Measurements from ENCODE around the gene CPTP. TPM values are rescaled to one million over a fixed set of nuclear protein-coding genes. Genes with fewer than 3 reads are reported as not detected.

Gene CPTP
- total RNA-seq, 4 donors from 2014 or later: 15.4 to 44.9 (median 31.5) TPM

DNA sequence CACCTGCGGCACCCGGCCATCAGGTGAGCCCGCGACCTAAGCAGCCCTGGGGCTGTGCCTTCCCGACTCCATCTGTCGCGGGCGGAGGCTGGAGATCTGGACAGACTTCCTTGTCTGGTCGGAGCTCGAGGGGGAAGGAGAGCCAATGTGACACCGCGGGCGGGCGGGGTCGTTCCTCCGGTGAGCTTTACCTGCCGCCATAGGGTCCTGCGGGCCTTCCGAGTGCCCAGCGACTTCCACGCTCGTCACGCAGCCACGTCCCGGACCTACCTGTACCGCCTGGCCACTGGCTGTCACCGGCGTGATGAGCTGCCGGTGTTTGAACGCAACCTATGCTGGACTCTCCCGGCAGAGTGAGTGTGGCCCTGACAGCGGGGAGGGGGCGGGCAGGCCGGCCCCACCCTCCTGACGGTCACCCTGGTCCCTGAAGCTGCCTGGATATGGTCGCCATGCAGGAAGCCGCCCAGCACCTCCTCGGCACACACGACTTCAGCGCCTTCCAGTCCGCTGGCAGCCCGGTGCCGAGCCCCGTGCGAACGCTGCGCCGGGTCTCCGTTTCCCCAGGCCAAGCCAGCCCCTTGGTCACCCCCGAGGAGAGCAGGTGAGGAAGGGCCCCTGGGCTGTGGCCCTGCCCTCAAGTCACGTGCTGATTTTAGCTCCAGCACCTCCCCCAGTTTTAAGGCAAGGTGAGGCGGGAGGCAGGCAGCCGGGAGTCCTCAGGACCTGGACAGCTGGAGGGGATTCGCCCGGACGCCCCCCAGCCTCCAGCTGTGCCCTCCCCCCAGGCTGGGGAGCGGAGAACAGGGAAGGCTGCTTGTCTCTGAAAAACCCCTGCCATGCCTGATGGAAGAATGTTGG is 15.1 kb upstream of the CPTP start:
- DNase-seq (ENCODE audit: extremely low spot score): no peak
- Histone ChIP-seq H3K27ac (replicated peaks in 1 of 4) (peak overlapping the region; percentile 83 to 96 (median 94)), H3K9me3 (no peaks in the 10 kb centered on the region), H3K27me3 (no peaks in the 10 kb centered on the region), H3K4me3 (peak overlapping the region; percentile 67 to 91 (median 81)), H3K36me3 (peaks cover 36 to 49% (median 46%) of the 10 kb centered on the region in 4 donors), H3K4me1 (peaks cover 39 to 51% (median 46%) of the 10 kb centered on the region in 4 donors)
- intact Hi-C loops (cut with DNase I): no loop called here
- no peak for TF ChIP-seq EP300 (IDR thresholded peaks at IDR 0.05)
- TF ChIP-seq POLR2A (IDR thresholded peaks at IDR 0.05; ENCODE audit: low read depth): no peak
- TF ChIP-seq POLR2AphosphoS5 (IDR thresholded peaks at IDR 0.05): no peak
- TF ChIP-seq, protein P1, sequence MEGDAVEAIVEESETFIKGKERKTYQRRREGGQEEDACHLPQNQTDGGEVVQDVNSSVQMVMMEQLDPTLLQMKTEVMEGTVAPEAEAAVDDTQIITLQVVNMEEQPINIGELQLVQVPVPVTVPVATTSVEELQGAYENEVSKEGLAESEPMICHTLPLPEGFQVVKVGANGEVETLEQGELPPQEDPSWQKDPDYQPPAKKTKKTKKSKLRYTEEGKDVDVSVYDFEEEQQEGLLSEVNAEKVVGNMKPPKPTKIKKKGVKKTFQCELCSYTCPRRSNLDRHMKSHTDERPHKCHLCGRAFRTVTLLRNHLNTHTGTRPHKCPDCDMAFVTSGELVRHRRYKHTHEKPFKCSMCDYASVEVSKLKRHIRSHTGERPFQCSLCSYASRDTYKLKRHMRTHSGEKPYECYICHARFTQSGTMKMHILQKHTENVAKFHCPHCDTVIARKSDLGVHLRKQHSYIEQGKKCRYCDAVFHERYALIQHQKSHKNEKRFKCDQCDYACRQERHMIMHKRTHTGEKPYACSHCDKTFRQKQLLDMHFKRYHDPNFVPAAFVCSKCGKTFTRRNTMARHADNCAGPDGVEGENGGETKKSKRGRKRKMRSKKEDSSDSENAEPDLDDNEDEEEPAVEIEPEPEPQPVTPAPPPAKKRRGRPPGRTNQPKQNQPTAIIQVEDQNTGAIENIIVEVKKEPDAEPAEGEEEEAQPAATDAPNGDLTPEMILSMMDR (IDR thresholded peaks at IDR 0.05): no peak
- 29% methylated on average over 12 of the region's 57 CpGs for WGBS

DNA sequence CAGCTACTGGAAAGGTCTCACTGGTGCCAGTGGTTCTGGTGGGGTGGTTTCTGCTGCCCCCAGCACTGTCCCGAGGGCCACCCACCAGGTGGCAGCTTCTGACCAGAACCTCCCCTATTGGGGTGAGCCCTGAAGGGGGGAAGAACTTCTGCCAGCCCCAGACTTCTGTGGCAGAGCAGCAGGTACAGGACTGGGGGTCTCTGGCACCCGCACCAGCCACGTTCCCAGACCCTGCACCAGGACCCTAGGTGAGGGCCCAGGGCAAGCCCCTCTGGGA is 14.6 kb upstream of the CPTP start:
- Histone ChIP-seq H3K9me3 (no peaks in the 10 kb centered on the region), H3K27me3 (no peaks in the 10 kb centered on the region), H3K4me1 (peaks cover 33 to 49% (median 43%) of the 10 kb centered on the region in 4 donors), H3K36me3 (peaks cover 38 to 55% (median 52%) of the 10 kb centered on the region in 4 donors), H3K4me3 (no peak overlapping the region), H3K27ac (replicated peaks in 1 of 4) (peak overlapping the region; percentile 83 to 96 (median 94))
- no peak for DNase-seq (ENCODE audit: extremely low spot score)
- 67% methylated on average over 1 of the region's 3 CpGs for WGBS
- TF ChIP-seq POLR2AphosphoS5 (IDR thresholded peaks at IDR 0.05): no peak
- TF ChIP-seq EP300 (IDR thresholded peaks at IDR 0.05): no peak
- no peak for TF ChIP-seq POLR2A (IDR thresholded peaks at IDR 0.05; ENCODE audit: low read depth)
- TF ChIP-seq, protein P1 (IDR thresholded peaks at IDR 0.05): no peak
- intact Hi-C loops (cut with DNase I): no loop called here

DNA sequence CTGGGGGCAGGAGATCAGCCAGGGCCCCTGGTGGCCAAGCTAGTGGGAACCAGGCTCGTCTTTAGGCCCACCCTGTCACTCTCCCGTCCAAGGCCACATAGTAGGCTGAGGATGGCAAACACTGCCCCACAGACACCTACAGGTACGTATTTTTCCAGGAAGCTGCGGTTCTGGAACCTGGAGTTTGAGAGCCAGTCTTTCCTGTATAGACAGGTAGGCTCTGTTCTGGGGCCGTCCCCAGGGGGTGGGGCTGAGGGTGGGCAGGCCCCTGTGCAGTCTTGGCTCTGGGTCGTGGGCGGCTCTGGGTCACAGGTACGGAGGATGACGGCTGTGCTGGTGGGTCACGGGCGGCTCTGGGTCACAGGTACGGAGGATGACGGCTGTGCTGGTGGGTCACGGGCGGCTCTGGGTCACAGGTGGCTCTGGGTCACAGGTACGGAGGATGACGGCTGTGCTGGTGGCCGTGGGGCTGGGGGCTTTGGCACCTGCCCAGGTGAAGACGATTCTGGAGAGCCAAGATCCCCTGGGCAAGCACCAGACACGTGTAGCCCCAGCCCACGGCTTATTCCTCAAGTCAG is 14.0 kb upstream of the CPTP start:
- peaks cover 28 to 49% (median 43%) of the 10 kb centered on the region in 4 donors for H3K4me1 ChIP-seq
- H3K4me3 ChIP-seq: no peak overlapping the region
- intact Hi-C loops (cut with DNase I): no loop called here
- TF ChIP-seq POLR2AphosphoS5 (IDR thresholded peaks at IDR 0.05) (no peak), EP300 (IDR thresholded peaks at IDR 0.05) (no peak), POLR2A (IDR thresholded peaks at IDR 0.05; ENCODE audit: low read depth) (no peak)
- TF ChIP-seq, protein P1 (IDR thresholded peaks at IDR 0.05): no peak
- 82% methylated on average over 16 of the region's 21 CpGs for WGBS
- DNase-seq (ENCODE audit: extremely low spot score): no peak
- peaks cover 38 to 58% (median 55%) of the 10 kb centered on the region in 4 donors for H3K36me3 ChIP-seq
- no peaks in the 10 kb centered on the region for H3K27me3 ChIP-seq
- H3K27ac ChIP-seq (replicated peaks in 1 of 4): peak overlapping the region in 3 of 4 donors; percentile 83 to 96 (median 92)
- no peaks in the 10 kb centered on the region for H3K9me3 ChIP-seq

DNA sequence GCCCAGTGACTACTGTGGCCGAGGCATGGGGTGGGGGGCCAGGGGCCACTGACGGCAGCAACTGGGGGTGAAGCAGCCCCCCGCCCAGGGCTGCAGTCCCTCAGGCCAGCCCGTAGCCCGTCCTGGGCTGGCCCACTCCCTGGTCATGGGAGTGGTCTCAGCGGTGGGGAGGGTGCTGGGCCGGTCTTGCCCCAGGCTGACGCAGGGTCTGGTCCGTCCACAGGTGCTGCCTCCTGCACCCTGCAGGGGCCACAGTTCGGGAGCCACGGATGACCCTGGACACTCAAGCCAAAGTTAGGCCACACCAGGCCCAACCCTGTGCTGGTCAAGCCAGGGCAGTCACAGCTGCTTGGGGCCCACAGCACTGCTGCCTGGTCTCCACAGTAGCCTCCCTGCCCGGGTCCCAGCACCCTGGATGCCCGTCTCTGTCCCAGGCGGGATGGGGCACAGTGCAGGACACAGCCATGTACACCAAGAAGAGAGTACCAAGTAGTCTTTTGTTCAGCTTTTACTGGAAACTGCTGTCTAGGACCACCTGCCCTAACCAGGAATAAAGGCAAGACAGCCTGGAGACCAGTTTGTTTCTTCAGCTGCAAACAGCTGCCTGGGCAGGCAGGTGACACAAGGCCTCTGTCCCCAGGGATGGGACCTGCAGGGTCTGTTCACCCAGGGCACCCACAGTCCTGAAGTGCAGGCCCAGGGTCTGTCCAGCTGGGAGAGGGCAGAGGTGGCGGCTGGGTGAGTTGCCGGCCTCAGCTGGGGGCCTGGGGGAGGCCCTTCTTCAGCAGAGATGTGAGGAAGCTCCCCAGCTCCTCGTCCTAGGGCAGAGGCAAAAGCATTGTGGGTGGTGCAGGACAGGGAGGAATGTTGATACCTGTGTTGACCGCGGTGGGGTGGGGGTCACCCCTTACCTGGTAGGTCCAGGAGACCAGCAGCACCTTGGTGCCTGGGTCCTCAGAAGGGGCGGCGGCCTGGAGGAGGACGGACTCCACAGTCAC is 13.2 kb upstream of the CPTP start:
- no peaks in the 10 kb centered on the region for H3K27me3 ChIP-seq
- peaks cover 43 to 64% (median 59%) of the 10 kb centered on the region in 4 donors for H3K36me3 ChIP-seq
- DNase-seq (ENCODE audit: extremely low spot score): no peak
- H3K4me1 ChIP-seq: peaks cover 20 to 49% (median 43%) of the 10 kb centered on the region in 4 donors
- no peak overlapping the region for H3K4me3 ChIP-seq
- intact Hi-C loops (cut with DNase I): no loop called here
- 85% methylated on average over 17 of the region's 22 CpGs for WGBS
- TF ChIP-seq POLR2AphosphoS5 (IDR thresholded peaks at IDR 0.05): no peak
- no peak for TF ChIP-seq EP300 (IDR thresholded peaks at IDR 0.05)
- TF ChIP-seq, protein P1 (IDR thresholded peaks at IDR 0.05): no peak
- TF ChIP-seq POLR2A (IDR thresholded peaks at IDR 0.05; ENCODE audit: low read depth): no peak
- no peaks in the 10 kb centered on the region for H3K9me3 ChIP-seq
- H3K27ac ChIP-seq (replicated peaks in 1 of 4): no peak overlapping the region

Measured in esophagus muscularis mucosa (tissue), 4 donors.